Measurements from ENCODE around the gene DEPDC4. TPM values are rescaled to one million over a fixed set of nuclear protein-coding genes. Genes with fewer than 3 reads are reported as not detected.

The DEPDC4 gene
- total and polyA plus RNA-seq, 2 of the 4 experiments (the other 2 are of a cell fraction): 0.72 to 0.79 TPM

DNA sequence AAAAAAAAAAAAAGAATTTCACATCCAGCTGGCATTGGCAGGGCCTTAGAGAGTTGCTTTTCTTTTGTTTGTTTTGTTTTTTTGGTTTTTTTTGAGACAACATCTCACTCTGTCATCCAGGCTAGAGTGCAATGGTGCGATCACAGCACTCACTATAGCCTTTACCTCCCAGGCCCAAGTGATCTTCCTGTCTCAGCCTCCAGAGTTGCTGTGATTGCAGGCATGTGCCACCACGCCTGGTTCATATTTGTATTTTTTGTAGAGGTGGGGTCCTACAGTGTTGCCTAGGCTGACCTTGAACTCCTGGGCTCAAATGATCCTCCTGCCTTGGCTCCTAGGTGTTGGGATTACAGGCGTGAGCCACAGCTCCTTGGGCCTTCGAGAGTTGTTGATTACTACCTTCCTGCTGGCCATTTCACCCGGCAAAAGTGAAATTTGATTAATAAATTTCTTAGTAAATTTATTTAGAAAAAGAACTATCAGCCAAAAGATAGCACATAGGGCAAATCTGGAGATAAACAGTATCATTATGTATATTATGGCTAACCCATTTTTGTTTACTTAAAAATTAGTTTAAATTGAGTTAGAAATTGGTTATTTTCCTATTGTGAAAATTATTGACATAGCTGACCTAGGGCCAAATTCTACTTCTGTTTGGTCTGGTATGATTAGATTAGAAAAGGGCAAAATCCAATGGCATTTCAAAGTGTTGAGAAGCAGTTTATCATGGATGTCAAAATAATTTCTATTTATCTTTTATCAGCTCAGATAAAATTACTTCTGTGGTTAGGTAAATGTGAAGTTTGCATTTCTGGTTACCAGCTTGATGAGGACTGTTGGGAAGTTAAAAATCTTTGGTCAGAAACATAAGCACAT, 53.6 kb downstream of the DEPDC4 start:
- H4K8ac ChIP-seq (ENCODE audit: low read depth in 2 of 2, low read length in 2 of 2): no peak overlapping the region
- WGBS, 2 experiments (ENCODE audit: extremely low coverage in 2 of 2, insufficient read length in 1 of 2): no CpG with 5 or more reads among the region's 5 CpGs
- no peak overlapping the region for H2BK15ac ChIP-seq (ENCODE audit: low read depth, low read length)
- peaks cover 4% of the 10 kb centered on the region; the same call in 1 of the 2 replicates for H3K9me1 ChIP-seq (ENCODE audit: insufficient read depth, low read length)
- H3K27ac ChIP-seq (ENCODE audit: insufficient read depth, low read length): no peak overlapping the region
- peaks cover 30% of the 10 kb centered on the region for H3K36me3 ChIP-seq (ENCODE audit: control insufficient read depth, insufficient read depth, low read length)
- no peak overlapping the region for H2BK5ac ChIP-seq (ENCODE audit: low read depth, low read length, poor library complexity, severe bottlenecking)
- no peak overlapping the region for H4K91ac ChIP-seq (ENCODE audit: insufficient read depth, low read depth, low read length)
- ChIA-PET POLR2A (ENCODE audit: unreplicated experiment) (no interaction called here), CTCF (interaction anchor here (0.6 to 1.4 kb wide), 2 partner anchors 13 to 130 kb away, joined by 3 to 4 read pairs; no protein-coding TSS in a partner anchor)
- no peaks in the 10 kb centered on the region for H3K9me3 ChIP-seq (ENCODE audit: control insufficient read depth, insufficient read depth, low read length)
- ATAC-seq (ENCODE audit: low read depth) (no peak), DNase-seq (no peak)
- no peak overlapping the region for H2BK20ac ChIP-seq (ENCODE audit: low read depth, low read length)
- H2BK120ac ChIP-seq (ENCODE audit: low read depth, low read length): no peak overlapping the region
- no peaks in the 10 kb centered on the region for H3K4me1 ChIP-seq (ENCODE audit: control insufficient read depth, insufficient read depth, low read length)
- in situ Hi-C loops (cut with MboI; ENCODE audit: low sequenced_read_pairs): no loop called here
- BruUV-seq (replicated peaks): no TSS peak
- intact Hi-C loops (cut with micrococcal nuclease): no loop called here
- H3K56ac ChIP-seq (ENCODE audit: extremely low read depth, insufficient read depth, low read length): no peak overlapping the region
- H3K9ac ChIP-seq (ENCODE audit: low read depth, low read length): no peak overlapping the region
- dilution Hi-C loops (cut with HindIII; ENCODE audit: low sequenced_read_pairs, unreplicated experiment): no loop called here
- H3K18ac ChIP-seq (ENCODE audit: low read depth, low read length): no peak overlapping the region
- H2AK5ac ChIP-seq (ENCODE audit: low read depth, low read length): no peak overlapping the region
- H3K23ac ChIP-seq (ENCODE audit: low read depth, low read length): no peak overlapping the region
- no peak overlapping the region for H3K14ac ChIP-seq (replicated peaks; ENCODE audit: low read depth, low read length)
- H3K27me3 ChIP-seq (ENCODE audit: control insufficient read depth, insufficient read depth, low read length): no peaks in the 10 kb centered on the region
- no peaks in the 10 kb centered on the region for H4K20me1 ChIP-seq (ENCODE audit: insufficient read depth, low read length)
- H3K4ac ChIP-seq (ENCODE audit: low read depth, low read length): no peak overlapping the region
- no peak overlapping the region for H3K4me2 ChIP-seq (ENCODE audit: low read depth, low read length)
- H4K5ac ChIP-seq (ENCODE audit: low read depth, low read length): no peak overlapping the region
- H2AFZ ChIP-seq (replicated peaks; ENCODE audit: low read length, poor library complexity): no peak overlapping the region
- no peak overlapping the region for H2AK9ac ChIP-seq (replicated peaks; ENCODE audit: low read depth, low read length, poor library complexity)
- no peak overlapping the region for H3K4me3 ChIP-seq (ENCODE audit: insufficient read depth, low read depth, low read length)
- no peaks in the 10 kb centered on the region for H3K79me1 ChIP-seq (ENCODE audit: low read depth in 1 of 2, low read length in 2 of 2)
- no peak for TF ChIP-seq MAZ (IDR thresholded peaks at IDR 0.05; ENCODE audit: borderline replicate concordance, low read depth, low read length)

Data from IMR-90 (cell line).